ENCODE results near the gene BCL2L11. TPM values are rescaled to one million over a fixed set of nuclear protein-coding genes. Genes with fewer than 3 reads are reported as not detected.
A peak's percentile ranks its signal among the peaks of the same experiment; 100 is the strongest.
"Not testable (repeated sequence)": the region's sequence is repeated elsewhere in the genome, so short reads cannot be mapped to it uniquely, and the experiment has no call there.

The BCL2L11 gene, protein sequence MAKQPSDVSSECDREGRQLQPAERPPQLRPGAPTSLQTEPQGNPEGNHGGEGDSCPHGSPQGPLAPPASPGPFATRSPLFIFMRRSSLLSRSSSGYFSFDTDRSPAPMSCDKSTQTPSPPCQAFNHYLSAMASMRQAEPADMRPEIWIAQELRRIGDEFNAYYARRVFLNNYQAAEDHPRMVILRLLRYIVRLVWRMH
- 0.66 and 1.8 TPM in 2 replicates for total RNA-seq (2012; rRNA removed)

DNA sequence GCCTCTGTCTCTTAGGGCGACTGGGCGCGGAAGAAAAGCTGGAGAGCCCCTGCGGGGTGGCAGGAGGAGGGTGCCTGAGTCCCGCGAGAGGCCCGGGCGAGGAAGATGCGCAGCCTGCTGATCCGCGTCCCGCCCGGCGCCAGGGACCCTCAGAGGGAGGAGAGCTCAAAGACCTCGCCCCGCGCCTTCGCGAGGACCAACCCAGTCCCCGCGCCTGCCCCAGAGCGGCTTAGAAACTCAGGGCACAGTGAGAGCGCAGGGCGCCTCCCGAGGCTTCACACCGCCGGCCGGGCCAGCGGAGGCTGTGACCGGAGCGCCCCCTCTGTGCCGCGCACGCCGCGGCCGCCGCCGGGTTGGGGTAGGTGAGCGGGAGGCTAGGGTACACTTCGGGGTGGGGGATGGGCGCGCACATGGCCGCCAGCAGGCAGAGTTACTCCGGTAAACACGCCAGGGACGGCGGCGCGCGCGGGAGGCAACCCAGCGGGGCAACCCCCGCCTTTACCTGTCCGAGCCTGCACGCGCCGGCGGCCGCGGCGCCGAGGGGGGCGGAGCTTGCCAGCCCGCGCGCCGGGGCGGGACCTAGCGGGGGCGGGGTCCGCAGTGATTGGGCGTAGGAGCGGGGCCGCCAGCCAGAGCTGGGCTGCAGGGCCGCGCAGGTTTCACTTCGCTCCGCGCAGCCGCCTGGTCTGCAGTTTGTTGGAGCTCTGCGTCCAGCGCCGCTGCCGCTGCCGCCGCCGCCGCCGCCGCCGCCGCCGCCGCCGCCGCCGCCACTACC is at the start of gene BCL2L11:
TSS of gene BCL2L11 (plus strand) at position 662 of the 775 bp plus-strand sequence. CDS start 2,832 bp downstream, outside the sequence.
- Histone ChIP-seq H3K4me1 (ENCODE audit: control insufficient read depth, insufficient read depth, low read length) (peaks cover 22% of the 10 kb centered on the region), H3K9me3 (replicated peaks; ENCODE audit: low read length) (no peaks in the 10 kb centered on the region), H3K4me3 (ENCODE audit: low read length) (peak within 1 kb of the TSS; percentile 77), H3K27me3 (ENCODE audit: control insufficient read depth, insufficient read depth, low read length) (peaks cover 11% of the 10 kb centered on the region), H3K9ac (ENCODE audit: low read depth, low read length) (peak within 1 kb of the TSS; percentile 58), H3K36me3 (ENCODE audit: insufficient read depth, low read length) (no peaks in the 10 kb centered on the region), H3K4me2 (ENCODE audit: low read length) (peak within 1 kb of the TSS; percentile 100)

DNA sequence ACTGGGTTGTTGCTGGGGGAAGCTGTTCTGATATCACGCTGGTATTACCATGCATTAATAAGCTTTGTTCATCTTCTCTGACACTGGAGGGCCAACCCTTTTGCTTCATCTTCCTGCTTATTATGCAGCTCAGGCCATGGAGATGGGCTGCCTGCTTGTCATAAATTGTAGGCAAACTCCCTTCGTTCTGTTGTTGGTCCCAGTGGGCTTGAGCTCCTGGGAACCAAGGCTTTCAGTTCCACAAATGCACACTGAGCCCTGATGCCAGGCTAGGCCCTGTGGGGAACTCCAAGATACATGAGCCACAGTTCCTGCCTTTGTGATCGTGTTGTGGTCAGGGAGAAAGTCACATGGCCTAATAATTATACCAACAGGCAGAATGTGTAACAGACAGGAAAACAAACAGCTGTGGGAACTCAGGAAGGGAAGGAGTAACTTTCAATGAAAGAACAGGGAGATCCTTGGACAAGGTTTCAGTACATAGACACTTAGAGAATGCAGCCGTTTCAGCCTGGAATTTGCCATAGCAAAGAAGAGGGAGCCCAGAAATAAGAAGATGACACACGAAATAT is 49.0 kb upstream of the BCL2L11 start:
- Histone ChIP-seq H3K4me3 (ENCODE audit: low read length) (peak overlapping the region; percentile 32), H3K4me2 (ENCODE audit: low read length) (peak overlapping the region; percentile 66), H3K9ac (ENCODE audit: low read depth, low read length) (peak overlapping the region; percentile 19), H3K27me3 (ENCODE audit: control insufficient read depth, insufficient read depth, low read length) (peaks cover 32% of the 10 kb centered on the region), H3K4me1 (ENCODE audit: control insufficient read depth, insufficient read depth, low read length) (peaks cover 21% of the 10 kb centered on the region), H3K9me3 (replicated peaks; ENCODE audit: low read length) (peaks cover 4% of the 10 kb centered on the region), H3K36me3 (ENCODE audit: insufficient read depth, low read length) (no peaks in the 10 kb centered on the region)

DNA sequence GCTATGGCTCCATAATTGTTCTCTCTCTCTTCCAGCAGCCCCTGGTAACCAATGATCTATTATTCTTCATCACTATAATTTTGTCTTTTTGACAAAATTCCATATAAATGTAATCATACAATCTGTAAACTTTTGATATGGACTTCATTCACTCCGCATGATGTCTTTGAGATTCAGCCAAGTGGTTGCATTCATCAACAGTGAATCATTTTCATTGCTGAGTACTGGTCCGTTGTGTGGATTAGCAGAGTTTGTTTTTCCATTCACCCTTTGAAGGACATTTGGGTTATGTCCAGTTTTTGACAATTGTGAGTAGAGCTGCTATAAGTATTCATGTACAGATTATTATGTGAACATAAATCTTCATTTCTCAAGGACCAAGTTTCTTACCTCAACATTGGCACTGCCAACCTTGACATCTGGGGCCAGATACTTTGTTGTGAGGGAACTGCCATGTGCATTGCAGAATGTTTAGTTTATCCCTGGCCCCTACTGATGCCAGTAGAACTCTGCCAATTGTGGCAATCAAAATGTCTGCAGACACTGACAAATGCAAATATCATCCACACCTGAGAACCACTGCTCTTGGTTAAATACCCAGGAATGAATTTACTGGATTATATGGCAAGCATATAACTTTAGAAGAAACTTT is 48.4 kb upstream of the BCL2L11 start:
- peak overlapping the region; percentile 66 for H3K4me2 ChIP-seq (ENCODE audit: low read length)
- H3K9ac ChIP-seq (ENCODE audit: low read depth, low read length): peak overlapping the region; percentile 19
- H3K27me3 ChIP-seq (ENCODE audit: control insufficient read depth, insufficient read depth, low read length): peaks cover 33% of the 10 kb centered on the region
- peaks cover 4% of the 10 kb centered on the region for H3K9me3 ChIP-seq (replicated peaks; ENCODE audit: low read length)
- peak overlapping the region; percentile 10 for H3K4me3 ChIP-seq (ENCODE audit: low read length)
- no peaks in the 10 kb centered on the region for H3K36me3 ChIP-seq (ENCODE audit: insufficient read depth, low read length)
- peaks cover 21% of the 10 kb centered on the region for H3K4me1 ChIP-seq (ENCODE audit: control insufficient read depth, insufficient read depth, low read length)

DNA sequence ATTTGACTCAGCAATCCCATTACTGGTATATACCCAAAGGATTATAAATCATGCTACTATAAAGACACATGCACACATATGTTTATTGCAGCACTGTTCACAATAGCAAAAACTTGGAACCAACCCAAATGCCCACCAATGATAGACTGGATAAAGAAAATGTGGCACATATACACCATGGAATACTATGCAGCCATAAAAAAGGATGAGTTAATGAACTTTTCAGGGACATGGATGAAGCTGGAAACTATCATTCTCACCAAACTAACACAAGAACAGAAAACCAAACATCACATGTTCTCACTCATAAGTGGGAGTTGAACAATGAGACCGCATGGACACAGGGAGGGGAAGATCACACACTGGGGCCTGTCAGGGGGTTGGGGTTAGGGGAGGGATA is 38.1 kb upstream of the BCL2L11 start:
- H3K27me3 ChIP-seq (ENCODE audit: control insufficient read depth, insufficient read depth, low read length): peaks cover 50% of the 10 kb centered on the region
- not testable (repeated sequence) for H3K4me3 ChIP-seq (ENCODE audit: low read length); H3K36me3 ChIP-seq (ENCODE audit: insufficient read depth, low read length); H3K4me1 ChIP-seq (ENCODE audit: control insufficient read depth, insufficient read depth, low read length); H3K9ac ChIP-seq (ENCODE audit: low read depth, low read length); H3K4me2 ChIP-seq (ENCODE audit: low read length); H3K9me3 ChIP-seq (replicated peaks; ENCODE audit: low read length)

DNA sequence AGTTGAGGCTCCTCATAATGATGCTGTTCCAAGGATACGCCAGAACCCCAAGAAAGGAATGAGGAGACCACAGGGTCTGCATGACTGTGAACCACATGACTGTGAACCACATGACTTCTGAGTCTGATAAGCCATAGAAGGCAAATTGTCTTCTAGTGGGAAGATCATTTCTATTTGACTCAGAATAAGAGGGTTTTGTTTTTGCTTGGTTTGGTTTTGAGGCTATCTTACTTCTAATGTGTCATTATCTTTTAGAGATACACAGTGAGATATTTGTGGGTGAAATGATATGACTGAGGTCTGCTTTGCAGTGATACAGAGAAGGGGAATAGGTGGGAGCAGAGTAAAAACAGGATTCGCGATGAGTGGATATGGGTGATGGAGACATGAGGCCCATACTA is 28.9 kb upstream of the BCL2L11 start:
- H3K9ac ChIP-seq (ENCODE audit: low read depth, low read length): no peak overlapping the region
- H3K4me3 ChIP-seq (ENCODE audit: low read length): no peak overlapping the region
- no peaks in the 10 kb centered on the region for H3K4me1 ChIP-seq (ENCODE audit: control insufficient read depth, insufficient read depth, low read length)
- no peaks in the 10 kb centered on the region for H3K36me3 ChIP-seq (ENCODE audit: insufficient read depth, low read length)
- no peak overlapping the region for H3K4me2 ChIP-seq (ENCODE audit: low read length)
- H3K27me3 ChIP-seq (ENCODE audit: control insufficient read depth, insufficient read depth, low read length): peaks cover 69% of the 10 kb centered on the region
- H3K9me3 ChIP-seq (replicated peaks; ENCODE audit: low read length): no peaks in the 10 kb centered on the region

DNA sequence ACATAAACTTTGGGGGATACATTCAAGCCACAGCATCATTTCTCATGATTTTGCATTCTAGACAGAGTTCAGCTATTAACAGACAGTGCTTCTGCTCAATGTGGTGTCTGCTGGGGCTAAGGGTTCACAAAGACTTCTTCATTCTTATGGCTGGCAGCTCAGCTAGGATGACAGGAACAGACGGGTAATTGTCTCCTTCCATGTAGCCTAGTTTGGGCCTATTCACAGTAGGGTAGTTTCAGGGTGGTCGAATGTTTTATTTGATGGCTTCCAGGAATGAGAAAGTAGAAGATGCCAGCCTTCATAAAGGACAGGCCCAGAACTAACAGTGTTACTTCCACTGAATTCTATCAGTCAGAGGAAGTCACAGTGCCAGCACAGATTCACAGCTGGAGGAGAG is 26.0 kb upstream of the BCL2L11 start:
- H3K4me2 ChIP-seq (ENCODE audit: low read length): no peak overlapping the region
- H3K36me3 ChIP-seq (ENCODE audit: insufficient read depth, low read length): no peaks in the 10 kb centered on the region
- H3K4me3 ChIP-seq (ENCODE audit: low read length): no peak overlapping the region
- H3K9me3 ChIP-seq (replicated peaks; ENCODE audit: low read length): no peaks in the 10 kb centered on the region
- H3K4me1 ChIP-seq (ENCODE audit: control insufficient read depth, insufficient read depth, low read length): no peaks in the 10 kb centered on the region
- H3K27me3 ChIP-seq (ENCODE audit: control insufficient read depth, insufficient read depth, low read length): peaks cover 76% of the 10 kb centered on the region
- no peak overlapping the region for H3K9ac ChIP-seq (ENCODE audit: low read depth, low read length)

DNA sequence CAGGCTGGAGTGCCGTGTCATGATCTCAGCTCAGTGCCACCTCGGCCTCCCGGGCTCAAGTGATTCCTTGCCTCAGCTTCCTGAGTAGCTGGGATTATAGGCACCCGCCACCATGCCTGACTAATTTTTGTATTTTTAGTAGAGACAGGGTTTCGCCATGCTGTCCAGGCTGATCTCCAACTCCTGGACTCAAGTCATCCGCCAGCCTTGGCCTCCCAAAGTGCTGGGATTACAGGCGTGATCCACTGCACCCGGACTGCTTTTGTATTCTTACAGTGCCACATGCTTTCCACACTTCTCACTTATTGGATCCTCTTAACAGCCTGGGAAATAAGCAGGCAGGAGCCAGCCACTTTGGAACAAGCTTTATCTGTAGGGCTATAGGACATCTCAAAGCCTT is 25.3 kb upstream of the BCL2L11 start:
- Histone ChIP-seq H3K27me3 (ENCODE audit: control insufficient read depth, insufficient read depth, low read length) (peaks cover 76% of the 10 kb centered on the region), H3K36me3 (ENCODE audit: insufficient read depth, low read length) (no peaks in the 10 kb centered on the region), H3K9ac (ENCODE audit: low read depth, low read length) (no peak overlapping the region), H3K4me1 (ENCODE audit: control insufficient read depth, insufficient read depth, low read length) (no peaks in the 10 kb centered on the region), H3K9me3 (replicated peaks; ENCODE audit: low read length) (no peaks in the 10 kb centered on the region), H3K4me3 (ENCODE audit: low read length) (no peak overlapping the region), H3K4me2 (ENCODE audit: low read length) (no peak overlapping the region)

DNA sequence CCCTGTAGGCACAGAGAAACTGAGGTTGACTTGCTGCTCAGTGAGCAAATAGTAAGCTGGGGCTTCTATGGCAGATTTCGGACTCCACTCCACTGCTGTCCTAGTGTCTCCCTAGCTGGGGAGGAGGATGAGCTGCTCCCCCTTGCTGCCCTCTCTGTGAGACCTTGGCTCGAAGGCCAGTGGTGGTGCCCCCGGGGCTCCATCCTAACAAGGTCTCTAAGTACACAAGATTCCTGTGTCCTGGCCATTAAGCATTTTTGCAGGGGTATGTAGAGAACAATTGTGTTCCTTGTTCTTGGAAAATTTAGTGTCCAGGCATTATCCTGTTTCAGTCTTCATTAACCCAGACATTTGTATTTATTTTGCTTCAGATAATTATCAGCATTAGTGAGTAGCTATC is 21.3 kb upstream of the BCL2L11 start:
- Histone ChIP-seq H3K36me3 (ENCODE audit: insufficient read depth, low read length) (no peaks in the 10 kb centered on the region), H3K4me2 (ENCODE audit: low read length) (no peak overlapping the region), H3K27me3 (ENCODE audit: control insufficient read depth, insufficient read depth, low read length) (peaks cover 76% of the 10 kb centered on the region), H3K4me1 (ENCODE audit: control insufficient read depth, insufficient read depth, low read length) (no peaks in the 10 kb centered on the region), H3K9me3 (replicated peaks; ENCODE audit: low read length) (no peaks in the 10 kb centered on the region), H3K4me3 (ENCODE audit: low read length) (no peak overlapping the region), H3K9ac (ENCODE audit: low read depth, low read length) (no peak overlapping the region)

DNA sequence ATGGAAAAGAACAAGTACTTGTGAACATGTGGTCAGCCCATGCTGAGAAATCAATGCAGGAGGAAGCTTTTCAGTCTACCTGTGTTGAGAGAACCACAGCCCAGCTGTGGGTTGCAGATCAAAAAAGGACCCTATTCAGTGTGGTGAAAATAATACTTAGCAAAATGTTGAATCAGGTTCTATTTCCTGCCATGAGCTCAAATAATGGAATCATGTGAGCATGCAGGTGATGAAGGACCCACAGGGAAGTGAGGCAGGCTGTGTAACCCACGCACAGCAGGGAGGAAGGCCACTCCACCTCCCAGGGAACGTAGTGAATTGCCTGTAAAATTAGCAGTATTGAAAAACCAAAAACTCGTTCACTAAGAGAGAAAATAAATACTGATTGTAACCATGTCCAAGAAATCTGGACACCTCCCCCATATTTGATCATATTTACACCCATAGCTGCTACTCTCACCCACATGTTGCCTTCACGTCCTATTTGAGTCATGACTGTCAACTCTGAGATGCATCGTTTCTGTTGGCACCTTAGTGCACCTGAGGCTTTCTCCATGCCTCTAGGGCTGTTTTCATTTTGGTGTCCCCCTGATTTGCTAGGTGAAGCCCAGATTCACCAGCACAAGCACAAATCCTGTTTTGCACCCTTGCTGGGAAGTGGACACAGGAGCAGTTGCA is 20.5 kb upstream of the BCL2L11 start:
- H3K9ac ChIP-seq (ENCODE audit: low read depth, low read length): no peak overlapping the region
- H3K27me3 ChIP-seq (ENCODE audit: control insufficient read depth, insufficient read depth, low read length): peaks cover 78% of the 10 kb centered on the region
- no peaks in the 10 kb centered on the region for H3K4me1 ChIP-seq (ENCODE audit: control insufficient read depth, insufficient read depth, low read length)
- H3K36me3 ChIP-seq (ENCODE audit: insufficient read depth, low read length): no peaks in the 10 kb centered on the region
- H3K4me3 ChIP-seq (ENCODE audit: low read length): no peak overlapping the region
- no peak overlapping the region for H3K4me2 ChIP-seq (ENCODE audit: low read length)
- no peaks in the 10 kb centered on the region for H3K9me3 ChIP-seq (replicated peaks; ENCODE audit: low read length)

DNA sequence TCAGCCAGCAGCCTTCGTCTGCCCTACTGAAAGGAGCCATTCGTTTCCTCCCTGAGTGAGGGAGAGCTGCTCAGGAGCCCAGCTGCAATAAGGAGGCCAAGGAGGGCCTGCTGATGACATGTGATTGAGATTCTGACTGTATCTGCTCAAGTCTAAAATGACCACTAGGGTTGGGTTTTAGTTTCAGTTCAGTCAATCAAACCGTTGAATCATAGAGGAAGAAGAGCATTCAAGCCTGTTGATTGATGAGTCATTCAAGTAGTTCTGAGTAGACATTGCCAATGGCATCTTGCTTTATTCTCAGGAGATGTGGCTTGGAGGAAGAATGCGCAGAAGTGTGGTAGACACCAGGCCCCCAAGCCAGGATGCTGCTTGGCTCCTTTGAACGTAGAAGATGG is 19.9 kb upstream of the BCL2L11 start:
- Histone ChIP-seq H3K4me1 (ENCODE audit: control insufficient read depth, insufficient read depth, low read length) (no peaks in the 10 kb centered on the region), H3K4me2 (ENCODE audit: low read length) (no peak overlapping the region), H3K36me3 (ENCODE audit: insufficient read depth, low read length) (no peaks in the 10 kb centered on the region), H3K4me3 (ENCODE audit: low read length) (no peak overlapping the region), H3K9ac (ENCODE audit: low read depth, low read length) (no peak overlapping the region), H3K27me3 (ENCODE audit: control insufficient read depth, insufficient read depth, low read length) (peaks cover 80% of the 10 kb centered on the region), H3K9me3 (replicated peaks; ENCODE audit: low read length) (no peaks in the 10 kb centered on the region)

DNA sequence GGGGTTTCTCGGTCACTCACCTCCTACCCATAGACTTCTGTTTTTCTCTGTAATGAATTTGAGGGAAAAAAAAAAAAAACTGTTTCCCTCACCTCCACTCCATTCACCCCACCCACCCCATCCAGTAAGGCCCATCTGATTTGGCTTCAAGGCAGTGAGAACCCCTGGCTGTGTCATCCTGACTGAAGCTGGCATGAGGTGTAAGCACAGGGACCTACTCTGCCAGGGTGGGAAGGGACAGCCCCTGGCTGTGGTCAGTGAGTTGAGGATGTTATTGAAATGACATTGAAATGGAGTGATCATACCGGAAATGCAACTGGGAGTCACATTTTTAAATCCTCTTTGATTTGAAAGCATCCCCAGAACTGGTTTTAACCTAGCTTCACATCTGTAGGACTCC is 19.1 kb upstream of the BCL2L11 start:
- no peak overlapping the region for H3K4me2 ChIP-seq (ENCODE audit: low read length)
- H3K27me3 ChIP-seq (ENCODE audit: control insufficient read depth, insufficient read depth, low read length): peaks cover 81% of the 10 kb centered on the region
- H3K9ac ChIP-seq (ENCODE audit: low read depth, low read length): no peak overlapping the region
- no peak overlapping the region for H3K4me3 ChIP-seq (ENCODE audit: low read length)
- H3K9me3 ChIP-seq (replicated peaks; ENCODE audit: low read length): no peaks in the 10 kb centered on the region
- H3K36me3 ChIP-seq (ENCODE audit: insufficient read depth, low read length): no peaks in the 10 kb centered on the region
- no peaks in the 10 kb centered on the region for H3K4me1 ChIP-seq (ENCODE audit: control insufficient read depth, insufficient read depth, low read length)

Measured in skeletal muscle satellite cell (primary cell).